Globus pallidus (tissue), 1 donor: ENCODE data around the gene ZGRF1.
"Not testable (repeated sequence)": the region's sequence is repeated elsewhere in the genome, so short reads cannot be mapped to it uniquely, and the experiment has no call there.

Source experiments
- DNase-seq: peaks from one replicate; pipeline ENCODE4 v3.0.0-alpha.2; 2015; ENCODE audit warnings: low spot score

The ZGRF1 gene

GRCh38 chr4:112644595-112645535, 8.2 kb upstream of the ZGRF1 start:
- not testable (repeated sequence) for DNase-seq

GRCh38 chr4:112642526-112642925, 5.8 kb upstream of the ZGRF1 start:
- no peak for DNase-seq

- DNase-seq = no peak
Measured at GRCh38 chr4:112637552-112637866, 800 bp upstream of the ZGRF1 start.

GRCh38 chr4:112633477-112634235, 3.1 kb downstream of the ZGRF1 start:
- peak; percentile 47 for DNase-seq

- DNase-seq = no peak
Measured at GRCh38 chr4:112626228-112626627, 10.5 kb downstream of the ZGRF1 start.

- DNase-seq = no peak
Measured at GRCh38 chr4:112616984-112617383, 19.7 kb downstream of the ZGRF1 start.

- DNase-seq = not testable (repeated sequence)
Measured at GRCh38 chr4:112612814-112613213, 23.9 kb downstream of the ZGRF1 start.

GRCh38 chr4:112604589-112604988, 32.1 kb downstream of the ZGRF1 start:
- peak; percentile 71 for DNase-seq

- no peak for DNase-seq
Measured at GRCh38 chr4:112594993-112595392, 41.7 kb downstream of the ZGRF1 start.

DNA sequence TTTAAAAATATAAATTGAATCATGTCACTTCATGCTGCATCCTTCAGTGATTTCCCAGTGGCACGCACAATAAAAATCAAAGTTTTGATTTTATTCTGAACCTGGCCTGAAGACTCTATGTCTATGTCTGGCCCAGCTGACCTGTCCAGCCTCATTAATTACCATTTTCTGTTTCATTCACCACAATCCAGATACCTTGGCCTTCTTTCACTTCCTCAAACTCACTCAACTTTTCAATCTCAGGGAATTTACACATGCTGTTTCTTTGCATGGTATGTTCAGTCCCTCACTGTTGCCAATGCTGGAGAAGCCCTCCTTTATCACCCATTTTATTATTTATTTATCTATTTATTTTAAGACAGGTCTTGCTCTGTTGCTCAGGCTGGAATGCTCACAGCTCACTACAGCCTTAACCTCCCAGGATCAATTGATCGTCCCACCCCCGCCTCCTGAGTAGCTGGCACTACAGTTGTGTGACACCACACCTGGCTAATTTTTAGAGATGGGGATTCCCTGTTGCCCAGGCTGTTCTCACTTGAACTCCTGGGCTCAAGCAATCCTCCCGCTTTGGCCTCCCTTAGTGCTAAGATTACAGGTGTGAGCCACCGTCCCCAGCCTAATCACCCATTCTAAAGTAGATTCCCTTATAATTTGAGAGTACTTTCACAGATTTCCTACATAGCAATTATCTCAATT, 43.1 kb downstream of the ZGRF1 start:
- no peak for DNase-seq

- no peak for DNase-seq
Measured at GRCh38 chr4:112592717-112593116, 44.0 kb downstream of the ZGRF1 start.

DNA sequence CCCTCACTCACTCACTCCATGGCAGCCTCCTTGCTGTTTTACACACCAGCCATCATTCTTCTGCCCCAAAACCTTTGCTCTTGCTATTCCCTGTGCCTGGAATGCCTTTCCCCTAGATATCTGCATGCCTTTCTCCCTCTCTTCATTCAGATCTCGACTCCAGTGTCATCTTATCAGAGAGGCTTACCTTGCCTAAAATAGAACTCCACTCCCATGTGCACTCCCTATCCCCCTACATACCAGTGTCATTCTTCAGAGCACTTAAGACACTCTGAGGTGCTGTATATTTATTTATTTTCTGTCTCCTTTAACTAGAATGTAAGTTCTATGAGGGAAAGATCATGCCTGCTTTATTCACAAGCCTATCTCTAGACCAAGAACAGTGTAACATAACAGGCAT, 45.1 kb downstream of the ZGRF1 start:
- no peak for DNase-seq

GRCh38 chr4:112589206-112589605, 47.5 kb downstream of the ZGRF1 start:
- no peak for DNase-seq

DNA sequence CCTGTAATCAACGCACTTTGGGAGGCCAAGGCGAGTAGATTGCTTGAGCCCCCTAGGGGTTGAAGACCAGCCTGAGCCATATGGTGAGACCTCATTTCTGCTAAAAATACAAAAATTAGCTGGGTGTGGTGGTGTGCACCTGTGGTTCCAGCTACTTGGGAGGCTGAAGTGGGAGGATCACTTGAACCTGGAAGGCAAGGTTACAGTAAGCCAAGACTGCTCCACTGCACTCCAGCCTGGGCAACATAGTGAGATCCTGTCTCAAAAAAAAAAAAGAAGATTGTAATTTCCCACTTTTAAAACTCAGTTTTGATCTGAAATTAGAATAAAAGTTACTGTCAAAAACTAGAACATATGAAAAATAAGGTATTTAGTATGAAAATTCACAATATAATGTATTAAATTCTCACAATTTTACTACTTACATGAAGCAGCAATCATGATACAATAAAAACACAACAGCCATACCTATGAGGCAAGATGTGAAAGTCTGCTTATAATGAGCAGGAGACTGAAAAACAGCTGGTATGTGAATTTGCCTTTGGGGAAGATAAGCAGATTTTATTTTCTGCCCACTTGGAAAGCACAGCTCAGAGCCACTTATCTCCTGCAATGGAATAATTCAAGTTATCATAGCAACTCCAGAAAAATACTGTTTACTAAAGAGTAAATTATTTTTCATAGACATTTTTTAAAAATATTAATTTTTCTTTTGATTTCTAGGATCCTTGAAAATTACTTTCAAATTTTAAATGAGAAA, 50.6 kb downstream of the ZGRF1 start:
- DNase-seq = no peak

GRCh38 chr4:112567536-112567935, 69.2 kb downstream of the ZGRF1 start:
- no peak for DNase-seq

GRCh38 chr4:112564706-112565270, 71.9 kb downstream of the ZGRF1 start:
- no peak for DNase-seq

GRCh38 chr4:112563431-112564200, 73.1 kb downstream of the ZGRF1 start:
- no peak for DNase-seq

DNA sequence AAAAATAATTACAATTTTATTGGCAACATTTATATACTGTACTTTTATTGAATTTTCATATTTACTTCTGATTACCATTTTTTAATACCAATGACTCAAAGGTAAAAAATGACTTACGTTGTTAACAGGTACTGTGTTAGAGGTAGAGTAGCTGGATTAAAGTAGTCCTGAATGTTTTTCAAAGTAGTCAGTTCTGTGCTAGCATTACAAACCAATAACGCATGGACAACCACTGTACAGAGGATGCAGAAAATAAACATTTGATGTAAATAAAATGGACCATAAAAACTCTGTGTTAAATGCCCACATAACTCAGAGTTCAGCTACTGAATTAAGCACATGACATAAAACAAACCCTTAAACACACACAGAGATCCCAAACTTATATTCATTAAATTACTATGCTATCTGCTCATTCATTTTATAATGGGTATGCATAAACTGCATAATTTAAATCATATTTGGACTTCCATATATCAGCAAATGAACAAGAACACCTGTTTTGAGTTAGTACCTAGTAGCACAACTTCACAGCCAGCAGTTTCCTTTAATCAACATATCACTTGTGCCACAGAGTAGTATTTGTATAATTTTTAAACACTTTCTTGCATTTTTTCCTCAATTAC, 74.3 kb downstream of the ZGRF1 start:
- DNase-seq = no peak

DNA sequence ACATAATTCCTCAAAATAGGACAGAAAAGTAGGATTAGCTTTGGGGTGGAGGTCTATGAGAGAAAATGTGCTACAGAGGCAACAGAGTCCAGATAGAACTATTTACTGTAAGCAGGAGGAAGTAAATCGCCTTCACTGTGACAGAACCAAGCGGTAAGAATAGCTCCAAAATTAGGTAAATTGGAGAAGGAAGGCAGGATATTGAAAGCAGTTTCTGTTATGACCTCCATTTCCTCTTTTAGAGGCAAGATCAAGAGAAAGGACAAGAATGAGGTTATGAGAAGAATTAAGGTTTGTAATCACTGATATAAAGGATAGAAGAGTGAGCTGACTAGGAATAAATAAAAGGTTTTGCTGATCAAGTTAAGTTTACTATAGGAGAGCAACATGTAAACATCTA, 76.6 kb downstream of the ZGRF1 start:
- no peak for DNase-seq

GRCh38 chr4:112559053-112559452, 77.7 kb downstream of the ZGRF1 start:
- DNase-seq = no peak
